GM23338 (cell line): ENCODE measurements around the gene GLS. TPM values are rescaled to one million over a fixed set of nuclear protein-coding genes. Genes with fewer than 3 reads are reported as not detected.

Experiments used
- ATAC-seq: fragments of 200-7000 bp; cut with Tn5 transposase; 3 replicates; pipeline ENCODE4 v1.9.1; 2020
- DNase-seq: peaks from one replicate; pipeline ENCODE4 v3.0.0-alpha.2; 2015; ENCODE audit warnings: low spot score
- H2AFZ ChIP-seq: fragments of 200-600 bp; sonication (generic); 2 replicates; pipeline ENCODE4 v1.8.0; 2016; ENCODE audit warnings: antibody characterized with exemption, mild to moderate bottlenecking, moderate library complexity
- H3F3A ChIP-seq: fragments of 200-600 bp; sonication (generic); replicated peaks from 2 replicates; pipeline ENCODE4 v1.8.0; 2017; ENCODE audit warnings: antibody characterized with exemption, mixed run types, low read depth
- H3K27ac ChIP-seq: fragments of 200-600 bp; sonication (generic); 2 replicates; pipeline ENCODE4 v1.6.1; 2016; ENCODE audit warnings: low read depth
- H3K27me3 ChIP-seq: fragments of 200-600 bp; sonication (generic); 2 replicates; pipeline ENCODE4 v1.8.0; 2016; ENCODE audit warnings: mild to moderate bottlenecking, mixed run types, moderate library complexity; ENCODE audit not compliant: insufficient read depth
- H3K36me3 ChIP-seq: fragments of 200-600 bp; sonication (generic); 2 replicates; pipeline ENCODE4 v1.8.0; 2016; ENCODE audit warnings: mild to moderate bottlenecking; ENCODE audit not compliant: insufficient read depth
- H3K4me1 ChIP-seq: fragments of 200-600 bp; sonication (generic); 2 replicates; pipeline ENCODE4 v1.8.0; 2016; ENCODE audit warnings: mild to moderate bottlenecking, moderate library complexity; ENCODE audit not compliant: insufficient read depth
- H3K4me2 ChIP-seq: fragments of 200-600 bp; sonication (generic); 2 replicates; pipeline ENCODE4 v1.7.1; 2017; ENCODE audit warnings: mixed run types
- H3K4me3 ChIP-seq: fragments of 200-600 bp; sonication (generic); 2 replicates; pipeline ENCODE4 v1.6.1; 2016; ENCODE audit warnings: mixed run types
- H3K79me2 ChIP-seq: fragments of 200-600 bp; sonication (generic); replicated peaks from 2 replicates; pipeline ENCODE4 v1.8.0; 2017; ENCODE audit warnings: mild to moderate bottlenecking; ENCODE audit not compliant: insufficient read depth
- H3K9me2 ChIP-seq: fragments of 200-600 bp; sonication (generic); 2 replicates; pipeline ENCODE4 v1.8.0; 2017; ENCODE audit not compliant: insufficient read depth
- H4K20me1 ChIP-seq: fragments of 200-600 bp; sonication (generic); replicated peaks from 2 replicates; pipeline ENCODE4 v1.8.0; 2017; ENCODE audit warnings: mild to moderate bottlenecking; ENCODE audit not compliant: insufficient read depth
- H3K27ac Mint-ChIP-seq: 2 replicates; pipeline ENCODE4 v1.8.0; 2020; ENCODE audit warnings: inconsistent platforms, mild to moderate bottlenecking, moderate library complexity, mixed read lengths
- H3K27me3 Mint-ChIP-seq: 3 replicates; pipeline ENCODE4 v1.8.0; 2022; ENCODE audit warnings: low read depth, mild to moderate bottlenecking, moderate library complexity, mixed read lengths, inconsistent platforms; ENCODE audit not compliant: insufficient read depth, poor library complexity
- H3K36me3 Mint-ChIP-seq: 3 replicates; pipeline ENCODE4 v1.8.0; 2021; ENCODE audit warnings: low read depth, mild to moderate bottlenecking, inconsistent platforms, moderate library complexity, mixed read lengths
- H3K4me1 Mint-ChIP-seq: 3 replicates; pipeline ENCODE4 v1.8.0; 2020; ENCODE audit warnings: mild to moderate bottlenecking, inconsistent platforms, mixed read lengths
- H3K4me3 Mint-ChIP-seq: 3 replicates; pipeline ENCODE4 v1.8.0; 2021; ENCODE audit warnings: moderate library complexity, mild to moderate bottlenecking, inconsistent platforms, mixed read lengths
- H3K9me3 Mint-ChIP-seq: 3 replicates; pipeline ENCODE4 v1.8.0; 2020; ENCODE audit warnings: moderate library complexity, mild to moderate bottlenecking, inconsistent platforms, mixed read lengths
- CREB1 ChIP-seq: fragments of 250-450 bp; sonication (Bioruptor Pico); IDR thresholded peaks from 2 replicates; pipeline ENCODE4 v1.5.0; 2020; ENCODE audit warnings: low read depth, mild to moderate bottlenecking, moderate library complexity
- CTCF ChIP-seq, 2 experiments: fragments of 200-600 bp in 1 of 2; sonication (generic) in 1 of 2; conservative IDR thresholded peaks; 2 replicates each; pipeline versions ENCODE4 v1.5.1 to v1.6.1; 2016 to 2017; ENCODE audit warnings: antibody characterized with exemption in 2 of 2, low read depth in 2 of 2, mild to moderate bottlenecking in 2 of 2, moderate library complexity in 1 of 2
- ETS1 ChIP-seq: IDR thresholded peaks from 2 replicates; pipeline ENCODE4 v1.6.1; 2016; ENCODE audit warnings: antibody characterized with exemption
- EZH2 ChIP-seq: fragments of 200-600 bp; sonication (generic); IDR thresholded peaks from one replicate; pipeline ENCODE4 v1.8.0; 2017; ENCODE audit warnings: antibody characterized with exemption, mild to moderate bottlenecking, low read depth; ENCODE audit not compliant: unreplicated experiment
- EZH2phosphoT487 ChIP-seq: fragments of 200-600 bp; sonication (generic); IDR thresholded peaks from one replicate; pipeline ENCODE4 v1.8.1; 2018; ENCODE audit warnings: antibody characterized with exemption; ENCODE audit not compliant: unreplicated experiment
- JUNB ChIP-seq: IDR thresholded peaks from one replicate; pipeline ENCODE4 v1.6.1; 2016; ENCODE audit warnings: antibody characterized with exemption; ENCODE audit not compliant: unreplicated experiment
- REST ChIP-seq: IDR thresholded peaks from one replicate; pipeline ENCODE4 v1.6.1; 2018; ENCODE audit warnings: antibody characterized with exemption; ENCODE audit not compliant: unreplicated experiment
- STAT1 ChIP-seq: IDR thresholded peaks from one replicate; pipeline ENCODE4 v1.6.1; 2016; ENCODE audit warnings: antibody characterized with exemption; ENCODE audit not compliant: unreplicated experiment
- ZNF114 ChIP-seq: fragments of 250-450 bp; sonication (Bioruptor Pico); IDR thresholded peaks from 2 replicates; pipeline ENCODE4 v1.5.0; 2020; ENCODE audit warnings: mild to moderate bottlenecking, moderate library complexity
- ZNF462 ChIP-seq: fragments of 250-450 bp; sonication (Bioruptor Pico); IDR thresholded peaks from 2 replicates; pipeline ENCODE4 v1.5.0; 2020; ENCODE audit warnings: mild to moderate bottlenecking, moderate library complexity
- polyA plus RNA-seq: library from polyadenylated mRNA; unstranded; fragments of >200 nt; fragmentation: Nextera tagmentation; extraction: Ambion mirVana; gene quantifications from 2 replicates; pipeline ENCODE4 v1.2.1, GENCODE V29; 2016
- total RNA-seq: library from RNA; depleted of rRNA; stranded (reverse); fragments of >200 nt; shearing (Covaris generic); gene quantifications from 2 replicates; pipeline ENCODE4 v1.2.3, GENCODE V29; 2014

GLS gene
- total and polyA plus RNA-seq, 2 experiments from 2014 or later: 38.1 to 172 TPM

GRCh38 chr2:190988910-190989309 is 108.3 kb downstream of the GLS start:
- no peaks in the 10 kb centered on the region for H3K27me3 Mint-ChIP-seq
- no peak for TF ChIP-seq STAT1
- TF ChIP-seq ZNF114 (CRISPR knock-in tag): no peak
- no peak for TF ChIP-seq CREB1 (CRISPR knock-in tag)
- no peak for TF ChIP-seq EZH2
- TF ChIP-seq EZH2phosphoT487: no peak
- TF ChIP-seq REST: no peak
- no peak for TF ChIP-seq CTCF (conservative IDR thresholded peaks at IDR 0.05; ENCODE audit: low read depth in 2 of 2)
- no peak for TF ChIP-seq JUNB
- no peak for TF ChIP-seq ETS1
- TF ChIP-seq ZNF462 (CRISPR knock-in tag): no peak
- H3K36me3 Mint-ChIP-seq: peaks cover 80% of the 10 kb centered on the region
- H3K4me2 ChIP-seq: no peak overlapping the region
- no peaks in the 10 kb centered on the region for H3K79me2 ChIP-seq
- H3K4me1 Mint-ChIP-seq: no peaks in the 10 kb centered on the region
- DNase-seq (no peak), ATAC-seq (no peak)
- no peak overlapping the region for H2AFZ ChIP-seq
- no peaks in the 10 kb centered on the region for H3K27me3 ChIP-seq
- no peaks in the 10 kb centered on the region for H3K9me2 ChIP-seq
- H3K4me3 Mint-ChIP-seq: no peak overlapping the region
- no peaks in the 10 kb centered on the region for H3K9me3 Mint-ChIP-seq
- H3K36me3 ChIP-seq: peaks cover 34% of the 10 kb centered on the region
- no peaks in the 10 kb centered on the region for H3K4me1 ChIP-seq
- no peak overlapping the region for H3K27ac ChIP-seq
- peaks cover 5% of the 10 kb centered on the region for H4K20me1 ChIP-seq
- H3K27ac Mint-ChIP-seq: no peak overlapping the region
- H3K4me3 ChIP-seq: no peak overlapping the region
- no peaks in the 10 kb centered on the region for H3F3A ChIP-seq
